HG03135 (cell line): ENCODE results near the gene S100A4.

Source experiments
- ATAC-seq: cut with Tn5 transposase; IDR thresholded peaks from one replicate; pipeline ENCODE4 v1.9.1; 2021; ENCODE audit warnings: mild to moderate bottlenecking, moderate library complexity; ENCODE audit not compliant: unreplicated experiment

Gene S100A4

GRCh38 chr1:153513023-153513422 lies 32.6 kb downstream of the S100A4 start:
- no peak for ATAC-seq

GRCh38 chr1:153510984-153511410 lies 34.6 kb downstream of the S100A4 start:
- ATAC-seq: peak; percentile 65

- ATAC-seq: no peak
Measured at GRCh38 chr1:153509729-153510354, 35.8 kb downstream of the S100A4 start.

- ATAC-seq: no peak
Measured at GRCh38 chr1:153509036-153509435, 36.6 kb downstream of the S100A4 start.

- no peak for ATAC-seq
Measured at GRCh38 chr1:153507926-153508583, 37.6 kb downstream of the S100A4 start.

GRCh38 chr1:153506831-153507413 lies 38.7 kb downstream of the S100A4 start:
- ATAC-seq: no peak

- no peak for ATAC-seq
Measured at GRCh38 chr1:153506386-153506785, 39.2 kb downstream of the S100A4 start.

- no peak for ATAC-seq
Measured at GRCh38 chr1:153505576-153505975, 40.0 kb downstream of the S100A4 start.

- no peak for ATAC-seq
Measured at GRCh38 chr1:153503766-153504165, 41.8 kb downstream of the S100A4 start.

GRCh38 chr1:153498746-153499145 lies 46.9 kb downstream of the S100A4 start:
- no peak for ATAC-seq

GRCh38 chr1:153495536-153495935 lies 50.1 kb downstream of the S100A4 start:
- ATAC-seq: no peak

GRCh38 chr1:153494976-153495535 lies 50.5 kb downstream of the S100A4 start:
- no peak for ATAC-seq
